Measurements from ENCODE around the gene HEYL.

The HEYL gene

DNA sequence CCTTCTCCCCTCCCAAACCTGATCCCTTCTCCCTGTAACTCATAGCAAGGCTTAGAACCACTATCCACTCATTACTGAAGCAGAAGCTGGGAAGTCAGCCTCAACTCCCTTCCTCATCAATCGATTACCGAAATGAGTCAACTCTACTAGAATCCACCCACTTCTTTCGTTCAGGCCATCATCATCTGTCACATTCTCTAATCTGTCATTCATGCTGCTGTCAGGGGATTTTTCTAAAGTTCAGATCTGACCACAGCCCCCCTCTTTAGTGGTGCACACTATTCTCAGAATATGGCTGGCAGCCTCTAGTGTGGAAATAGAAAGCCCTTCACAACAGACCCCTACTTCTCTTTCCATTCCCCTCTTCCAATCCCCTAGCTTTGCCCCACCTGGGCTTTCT lies 27.3 kb upstream of the HEYL start:
- no peak for DNase-seq (ENCODE audit: low spot score)

- no peak for DNase-seq (ENCODE audit: low spot score)
These were observed 24.1 kb upstream of the HEYL start for GRCh38 chr1:39663559-39663958.

DNA sequence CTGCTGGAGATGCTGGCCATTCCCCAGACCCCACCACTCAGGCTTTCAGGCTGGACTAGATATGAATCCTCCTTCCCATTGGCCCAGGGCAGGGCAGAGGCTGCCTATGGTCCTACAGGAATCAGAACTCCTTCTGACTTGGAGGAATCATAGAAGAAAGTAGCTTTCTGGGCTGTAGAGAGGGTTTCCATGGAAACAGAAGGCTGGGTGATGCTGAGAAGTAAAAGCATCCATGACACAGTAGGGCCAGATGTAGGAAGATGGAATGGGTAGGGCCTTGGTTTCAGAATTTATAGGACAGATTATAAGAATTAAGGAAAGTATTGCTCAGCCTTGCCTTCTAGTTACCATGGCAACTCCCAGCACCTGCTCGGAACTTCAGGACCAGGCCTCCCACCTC lies 23.4 kb upstream of the HEYL start:
- DNase-seq (ENCODE audit: low spot score), result no peak

DNA sequence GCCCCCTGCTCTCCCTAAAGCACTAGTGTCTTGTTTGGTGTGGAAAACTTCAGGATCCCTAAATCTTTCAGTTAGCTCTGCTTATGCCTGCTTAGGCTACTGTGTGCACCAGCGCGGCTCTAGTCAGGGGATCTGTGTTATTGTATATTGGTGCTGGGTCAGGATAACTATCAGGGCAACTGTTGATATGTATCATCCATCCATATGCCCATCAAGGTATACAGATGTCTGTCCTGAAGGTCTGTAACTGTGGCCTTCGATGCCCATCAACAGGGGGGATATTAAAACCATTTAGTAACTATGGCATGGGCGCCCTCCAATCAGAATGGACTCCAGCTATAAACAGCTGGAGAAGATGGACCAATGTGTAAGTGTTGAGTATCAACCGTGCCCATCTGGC lies 20.1 kb upstream of the HEYL start:
- DNase-seq (ENCODE audit: low spot score), result no peak

- no peak for DNase-seq (ENCODE audit: low spot score)
These were observed 19.7 kb upstream of the HEYL start for GRCh38 chr1:39659110-39659509.

DNA sequence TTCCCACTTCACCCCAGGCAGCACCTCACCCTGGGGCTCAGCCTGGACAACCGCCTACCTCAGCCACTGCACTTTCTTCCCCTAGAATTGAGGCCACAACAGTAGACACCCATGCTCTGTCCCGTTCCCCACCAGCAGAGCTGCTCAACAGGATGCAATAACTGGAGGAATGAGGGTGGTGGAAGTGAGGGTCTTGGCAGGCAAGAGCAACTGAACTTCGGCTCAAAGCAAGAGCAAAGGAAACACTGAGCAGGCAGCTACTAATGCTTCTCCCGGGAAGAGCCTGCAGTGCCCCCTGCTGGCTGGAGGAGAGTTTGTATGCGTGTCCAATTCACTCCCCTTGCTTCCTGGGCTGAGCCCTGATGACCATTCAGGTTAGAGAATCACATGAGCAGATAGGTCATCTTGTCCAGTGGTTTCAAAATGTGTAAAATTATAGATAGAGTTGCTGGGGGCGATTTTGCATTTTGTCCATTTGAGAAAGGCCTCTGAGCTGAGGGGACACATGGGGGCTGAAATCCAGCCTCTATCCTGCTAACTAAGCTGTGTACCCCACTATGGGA lies 18.6 kb upstream of the HEYL start:
- DNase-seq (ENCODE audit: low spot score), result peak; percentile 66

DNA sequence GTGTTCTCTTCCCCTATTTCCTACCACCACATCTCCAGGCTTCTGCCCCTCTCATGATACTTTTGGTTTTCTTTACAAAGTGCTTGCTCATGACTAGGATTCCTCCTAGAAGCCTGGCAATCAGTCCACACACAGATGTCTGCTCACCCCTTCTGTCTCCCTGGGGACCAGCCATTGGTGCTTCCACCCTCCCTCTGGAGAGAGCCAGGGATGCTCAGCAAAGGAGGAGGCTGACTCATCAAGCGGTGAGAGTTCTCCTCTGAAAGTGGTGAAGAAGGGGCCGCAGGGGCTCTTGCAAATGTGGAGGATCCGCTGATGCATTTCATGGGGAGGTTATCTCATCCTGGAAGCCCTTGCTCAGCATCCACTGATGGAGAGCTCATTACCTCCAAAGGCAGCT lies 18.0 kb upstream of the HEYL start:
- DNase-seq (ENCODE audit: low spot score), result no peak

DNA sequence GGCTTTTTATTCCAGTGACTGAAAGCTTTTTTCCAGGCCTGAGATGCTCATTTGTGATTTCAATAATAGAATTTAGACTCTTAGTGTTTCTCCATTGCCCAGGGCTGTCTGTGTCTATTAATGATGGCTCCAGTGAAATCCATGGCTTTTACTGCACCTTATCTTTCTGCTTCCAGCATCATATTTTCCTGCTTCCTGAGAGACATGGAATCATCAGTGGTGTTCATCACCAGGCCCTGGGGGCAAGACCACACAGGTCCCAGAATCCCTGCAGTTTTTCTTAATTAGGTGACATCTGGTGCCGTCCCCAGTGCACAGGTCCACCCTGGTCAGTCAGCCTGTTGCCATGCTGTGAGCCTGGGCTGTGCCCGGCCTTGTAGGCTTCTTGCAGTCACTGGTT lies 16.9 kb upstream of the HEYL start:
- DNase-seq (ENCODE audit: low spot score), result no peak

DNA sequence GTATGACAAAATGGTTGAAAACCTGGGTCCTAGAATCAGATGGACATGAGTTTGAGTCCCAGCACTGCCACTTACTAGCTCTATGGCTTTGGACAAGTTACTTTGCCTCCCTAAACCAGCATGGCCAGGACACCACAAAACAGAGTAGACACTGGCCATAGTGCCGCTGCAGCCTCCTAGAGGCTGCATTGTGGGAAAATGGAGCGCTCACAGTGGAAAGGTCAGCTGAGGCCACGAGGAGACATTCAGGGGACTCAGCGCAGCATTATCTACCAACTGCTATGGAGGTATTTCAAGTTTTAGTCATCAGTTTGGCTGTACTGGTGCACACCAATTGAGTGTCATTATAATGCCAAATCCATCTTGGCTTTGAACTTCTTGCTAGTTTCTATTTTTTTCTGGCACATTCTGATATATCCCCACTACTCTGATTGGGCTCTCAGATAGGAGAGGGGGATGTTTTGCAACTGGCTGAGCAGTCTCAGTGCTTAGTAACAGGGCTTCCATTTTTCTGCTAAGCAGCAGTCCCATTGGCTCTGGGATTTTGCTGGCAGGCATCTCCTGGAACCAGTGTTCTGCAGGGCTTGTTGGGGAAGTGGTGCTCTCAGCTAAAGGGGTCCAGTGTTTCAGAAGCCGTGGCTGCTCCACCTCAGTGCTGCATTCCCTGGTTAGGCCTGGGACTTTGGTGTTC lies 16.3 kb upstream of the HEYL start:
- no peak for DNase-seq (ENCODE audit: low spot score)

- DNase-seq (ENCODE audit: low spot score), result no peak
These were observed 14.8 kb upstream of the HEYL start for GRCh38 chr1:39654291-39654690.

- DNase-seq (ENCODE audit: low spot score), result peak; percentile 80
These were observed 14.1 kb upstream of the HEYL start for GRCh38 chr1:39653546-39654031.

DNA sequence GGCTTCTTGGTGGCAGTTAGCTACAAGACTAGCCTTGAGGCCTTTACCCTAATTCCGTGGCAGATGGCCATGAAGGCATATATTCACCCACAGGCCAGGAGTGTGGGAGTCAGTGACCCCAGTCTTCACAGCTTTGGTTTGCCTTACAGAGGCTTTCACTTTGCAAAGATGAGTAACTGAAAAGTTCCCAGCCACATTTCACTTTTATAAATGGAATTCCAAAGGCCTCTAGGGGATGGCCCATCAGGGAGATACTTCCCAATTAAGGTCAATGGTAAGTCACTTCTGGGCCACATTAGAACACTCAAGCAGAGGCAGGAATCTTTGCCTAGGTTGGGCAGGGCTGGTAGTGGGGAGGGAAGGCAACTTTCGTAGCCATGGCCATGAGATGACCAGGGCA lies 13.1 kb upstream of the HEYL start:
- DNase-seq (ENCODE audit: low spot score), result no peak

- DNase-seq (ENCODE audit: low spot score), result no peak
These were observed 12.7 kb upstream of the HEYL start for GRCh38 chr1:39652105-39652504.

DNA sequence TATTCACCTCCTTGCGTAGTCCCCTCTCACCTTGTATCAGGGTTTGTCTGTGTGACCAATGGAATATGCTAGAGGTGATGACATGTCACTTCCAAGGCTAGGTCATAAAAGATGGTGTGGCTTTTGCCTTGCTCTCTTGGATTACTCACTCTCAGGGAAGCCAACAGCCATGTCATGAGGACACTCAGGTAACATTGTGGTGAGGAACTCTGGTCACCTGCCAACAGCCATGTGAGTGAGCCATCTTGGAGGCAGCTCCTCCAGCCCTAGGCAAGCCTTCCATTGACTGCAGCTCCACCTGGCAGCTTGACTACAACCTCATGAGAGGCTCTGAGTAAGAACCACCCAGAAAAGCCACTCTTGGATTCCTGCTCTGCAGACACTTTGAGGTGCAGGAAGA lies 11.0 kb upstream of the HEYL start:
- no peak for DNase-seq (ENCODE audit: low spot score)

DNA sequence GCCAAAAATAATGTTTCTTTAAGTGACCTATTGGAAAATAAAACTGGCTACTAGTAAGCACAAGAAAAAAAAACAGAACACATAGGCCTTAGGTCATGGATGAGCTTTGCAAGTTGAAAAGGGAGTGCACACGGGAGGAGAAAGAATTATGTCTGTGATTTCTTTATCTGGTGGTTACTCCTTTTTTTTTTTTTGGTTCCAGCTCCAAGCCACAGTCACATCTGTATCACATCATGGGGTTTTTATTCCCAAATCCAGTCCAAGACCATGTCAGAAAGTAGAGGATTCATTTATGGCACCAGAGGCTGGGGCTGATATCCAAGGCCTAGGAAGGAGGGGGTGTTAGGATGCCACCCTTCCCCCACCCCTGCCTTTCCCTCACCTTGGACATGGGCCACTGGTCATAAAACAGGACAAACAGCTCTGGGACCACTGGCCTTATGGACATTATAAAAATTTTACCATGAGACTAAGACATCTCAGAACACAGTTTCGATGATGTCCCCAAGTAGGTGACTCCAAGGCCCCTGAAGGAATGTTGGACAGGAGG lies 10.3 kb upstream of the HEYL start:
- DNase-seq (ENCODE audit: low spot score), result no peak

- DNase-seq (ENCODE audit: low spot score), result no peak
These were observed 9.1 kb upstream of the HEYL start for GRCh38 chr1:39648496-39648895.

- DNase-seq (ENCODE audit: low spot score), result no peak
These were observed 7.8 kb upstream of the HEYL start for GRCh38 chr1:39647247-39647646.

GRCh38 chr1:39646232-39647081 lies 7.0 kb upstream of the HEYL start:
- no peak for DNase-seq (ENCODE audit: low spot score)

DNA sequence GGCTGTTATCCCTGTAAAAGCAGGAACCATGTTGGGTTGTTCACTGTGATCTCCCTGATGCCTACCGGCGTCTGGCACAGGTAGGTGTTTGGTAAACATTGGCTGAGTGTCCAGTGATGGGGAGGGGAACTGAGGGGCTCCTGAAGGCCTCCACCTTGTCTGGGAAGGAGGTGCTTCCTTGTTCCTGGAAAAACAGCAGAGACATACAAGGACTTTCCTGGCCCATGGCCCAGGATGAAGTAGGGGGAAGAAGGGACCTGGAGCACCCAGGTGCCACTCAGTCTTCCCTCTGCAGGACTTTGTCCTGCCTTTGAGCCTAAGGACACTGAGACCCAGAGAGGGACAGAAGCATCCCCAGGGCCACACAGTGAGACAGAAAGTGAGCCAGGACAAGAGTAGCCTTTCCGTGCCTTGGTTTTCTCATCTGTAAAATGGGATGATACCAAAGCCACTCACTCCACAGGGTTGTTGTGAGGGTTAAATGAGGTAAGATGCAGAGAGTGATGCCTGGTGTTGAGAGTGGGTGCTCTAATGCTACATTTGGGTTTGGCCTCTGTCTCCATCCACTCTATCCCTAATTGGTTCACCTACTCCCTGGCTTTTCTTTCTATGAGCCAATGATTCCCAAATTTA lies 6.1 kb upstream of the HEYL start:
- no peak for DNase-seq (ENCODE audit: low spot score)

DNA sequence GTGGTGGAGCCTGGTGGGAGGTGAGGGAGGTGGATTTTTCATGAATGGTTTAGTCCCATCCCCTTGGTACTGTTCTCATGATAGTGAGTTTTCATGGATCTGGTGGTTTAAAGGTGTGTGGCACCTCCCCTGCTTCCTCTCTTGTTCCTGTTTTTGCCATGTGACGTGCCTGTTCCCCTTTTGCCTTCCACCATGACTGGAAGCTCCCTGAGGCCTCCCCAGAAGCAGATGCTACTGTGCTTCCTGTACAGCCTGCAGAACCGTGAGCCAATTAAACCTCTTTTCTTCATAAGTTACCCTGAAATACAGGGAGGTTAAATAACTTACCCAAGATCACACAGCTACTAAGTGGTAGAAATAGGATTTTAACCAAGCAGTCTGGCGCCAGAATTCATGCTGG lies 4.3 kb upstream of the HEYL start:
- no peak for DNase-seq (ENCODE audit: low spot score)

- DNase-seq (ENCODE audit: low spot score), result peak; percentile 27
These were observed 3.4 kb upstream of the HEYL start for GRCh38 chr1:39642796-39643195.

DNA sequence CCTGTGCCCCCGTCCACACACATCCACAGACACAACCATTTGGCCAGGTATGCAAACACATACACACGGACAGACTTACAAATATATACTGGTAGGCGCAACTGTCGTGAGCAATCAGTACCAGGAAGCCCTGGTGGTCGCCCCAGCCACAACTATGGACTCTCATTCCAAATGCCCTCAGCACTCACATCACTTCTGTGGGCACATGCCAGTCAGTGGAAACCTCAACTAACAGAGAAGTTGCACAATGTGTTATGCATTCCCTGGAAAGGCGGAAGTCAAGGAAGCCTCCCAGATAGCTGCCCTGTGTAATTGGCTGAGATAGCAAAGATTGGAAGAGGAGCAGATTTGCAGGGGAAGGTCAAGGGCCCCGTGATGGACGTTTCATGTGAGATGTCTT lies 1.4 kb upstream of the HEYL start:
- no peak for DNase-seq (ENCODE audit: low spot score)

DNA sequence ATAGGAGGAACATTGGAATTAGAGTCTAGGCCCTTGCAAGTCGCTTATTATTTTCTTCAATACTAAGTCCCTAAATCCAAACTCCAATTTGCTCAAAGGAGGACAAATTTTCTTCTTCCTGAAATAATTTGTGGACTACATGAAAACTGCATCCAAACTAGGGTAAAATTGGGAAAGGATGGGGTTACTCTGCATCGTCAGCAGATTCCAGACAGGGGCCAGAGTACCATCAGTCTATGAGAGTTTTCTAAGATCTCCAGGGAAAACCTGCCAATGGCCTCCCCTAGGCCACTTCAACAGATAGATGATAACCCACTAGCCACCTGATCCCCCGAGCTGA lies 508 bp downstream of the HEYL start:
- no peak for DNase-seq (ENCODE audit: low spot score)

Data from RKO (cell line).